ENCODE data around the gene SLC47A1. TPM values are rescaled to one million over a fixed set of nuclear protein-coding genes. Genes with fewer than 3 reads are reported as not detected.

The SLC47A1 gene
- total and polyA plus RNA-seq, 10 of the 15 experiments (the other 5 are each of a cell fraction or from before 2014, with no cell fraction given): 0.41 TPM; not detected in 9

DNA sequence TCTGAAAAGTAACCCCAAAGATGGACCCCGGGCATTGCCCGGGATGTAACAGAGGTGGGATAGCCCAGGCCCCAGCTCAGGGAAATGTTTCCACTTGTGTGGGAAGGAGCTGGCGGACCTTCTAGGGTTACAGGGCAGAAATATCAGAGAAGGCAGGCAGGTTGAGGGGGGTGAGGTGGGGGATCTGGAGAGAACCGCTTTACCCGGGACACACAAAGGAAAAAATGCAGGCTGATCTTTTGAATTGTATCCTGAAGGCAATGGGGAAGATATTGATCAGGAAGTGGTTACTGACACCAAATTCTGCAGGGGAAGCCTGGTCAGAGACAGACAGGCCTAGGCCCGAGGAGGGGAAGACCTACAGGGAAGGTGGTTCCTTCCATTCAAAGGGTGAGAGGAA, 3.5 kb downstream of the SLC47A1 start:
- Histone ChIP-seq H3K9me3 (replicated peaks; ENCODE audit: control insufficient read depth, insufficient read depth, low read length) (no peaks in the 10 kb centered on the region), H3K4me1 (ENCODE audit: control insufficient read depth, insufficient read depth, low read length) (peaks cover 6% of the 10 kb centered on the region; the same call in 1 of the 2 replicates), H3K79me2 (ENCODE audit: control insufficient read depth, insufficient read depth, low read length) (no peaks in the 10 kb centered on the region), H3K4me3 (no peak overlapping the region), H3K4me2 (ENCODE audit: control insufficient read depth, insufficient read depth) (no peak overlapping the region), H3K9ac (ENCODE audit: control insufficient read depth, insufficient read depth, low read length) (no peak overlapping the region), H4K20me1 (ENCODE audit: control insufficient read depth, insufficient read depth) (no peaks in the 10 kb centered on the region), H3K27ac (ENCODE audit: control insufficient read depth, insufficient read depth) (no peak overlapping the region), H3K36me3 (ENCODE audit: control insufficient read depth in 2 of 2, insufficient read depth in 2 of 2, low read length in 1 of 2) (no peaks in the 10 kb centered on the region), H3K27me3 (replicated peaks in 1 of 2; ENCODE audit: control insufficient read depth in 2 of 2, insufficient read depth in 2 of 2, low read length in 1 of 2) (peaks cover 4 to 8% of the 10 kb centered on the region in 2 experiments), H2AFZ (ENCODE audit: control insufficient read depth, low read depth, low read length) (no peak overlapping the region)
- CTCF ChIA-PET: interaction anchor here (1.2 kb wide), 1 partner anchor 24 kb away, joined by 3 read pairs; no protein-coding TSS in a partner anchor
- SMC1A ChIA-PET (ENCODE audit: uncharacterized antibody, unreplicated experiment): no interaction called here
- in situ Hi-C loops (cut with MboI): no loop called here
- POLR2A ChIA-PET: no interaction called here
- WGBS (ENCODE audit: insufficient coverage, insufficient replicate concordance, low lambda C conversion rate, missing lambda C conversion rate): 49% methylated on average over 6 of the region's 6 CpGs
- no peak for FAIRE-seq
- no peak for ATAC-seq
- intact Hi-C loops (cut with micrococcal nuclease; ENCODE audit: unreplicated experiment): no loop called here
- DNase-seq (ENCODE audit: low read depth, low spot score): no peak
- BruUV-seq (replicated peaks): no TSS peak
- RAD21 ChIA-PET (ENCODE audit: unreplicated experiment): no interaction called here
- TF ChIP-seq CHD4 (IDR thresholded peaks at IDR 0.05) (no peak), PAX5 (IDR thresholded peaks at IDR 0.05; ENCODE audit: borderline replicate concordance, low read depth, low read length) (no peak), POLR2AphosphoS2 (IDR thresholded peaks at IDR 0.05; ENCODE audit: low read depth, low read length) (no peak), TCF12 (IDR thresholded peaks at IDR 0.05; ENCODE audit: low read depth, low read length) (no peak), CBX3 (IDR thresholded peaks at IDR 0.05; ENCODE audit: borderline replicate concordance, low read depth) (no peak), SREBF1 (IDR thresholded peaks at IDR 0.05; ENCODE audit: low read length) (no peak), FOXK2 (IDR thresholded peaks at IDR 0.05) (no peak), NR2C1 (IDR thresholded peaks at IDR 0.05) (no peak), ASH2L (IDR thresholded peaks at IDR 0.05; ENCODE audit: borderline replicate concordance, low read depth) (no peak), ESRRA (IDR thresholded peaks at IDR 0.05; ENCODE audit: low read length) (no peak), HDAC2 (IDR thresholded peaks at IDR 0.05) (no peak)
- TF ChIP-seq, protein P1, sequence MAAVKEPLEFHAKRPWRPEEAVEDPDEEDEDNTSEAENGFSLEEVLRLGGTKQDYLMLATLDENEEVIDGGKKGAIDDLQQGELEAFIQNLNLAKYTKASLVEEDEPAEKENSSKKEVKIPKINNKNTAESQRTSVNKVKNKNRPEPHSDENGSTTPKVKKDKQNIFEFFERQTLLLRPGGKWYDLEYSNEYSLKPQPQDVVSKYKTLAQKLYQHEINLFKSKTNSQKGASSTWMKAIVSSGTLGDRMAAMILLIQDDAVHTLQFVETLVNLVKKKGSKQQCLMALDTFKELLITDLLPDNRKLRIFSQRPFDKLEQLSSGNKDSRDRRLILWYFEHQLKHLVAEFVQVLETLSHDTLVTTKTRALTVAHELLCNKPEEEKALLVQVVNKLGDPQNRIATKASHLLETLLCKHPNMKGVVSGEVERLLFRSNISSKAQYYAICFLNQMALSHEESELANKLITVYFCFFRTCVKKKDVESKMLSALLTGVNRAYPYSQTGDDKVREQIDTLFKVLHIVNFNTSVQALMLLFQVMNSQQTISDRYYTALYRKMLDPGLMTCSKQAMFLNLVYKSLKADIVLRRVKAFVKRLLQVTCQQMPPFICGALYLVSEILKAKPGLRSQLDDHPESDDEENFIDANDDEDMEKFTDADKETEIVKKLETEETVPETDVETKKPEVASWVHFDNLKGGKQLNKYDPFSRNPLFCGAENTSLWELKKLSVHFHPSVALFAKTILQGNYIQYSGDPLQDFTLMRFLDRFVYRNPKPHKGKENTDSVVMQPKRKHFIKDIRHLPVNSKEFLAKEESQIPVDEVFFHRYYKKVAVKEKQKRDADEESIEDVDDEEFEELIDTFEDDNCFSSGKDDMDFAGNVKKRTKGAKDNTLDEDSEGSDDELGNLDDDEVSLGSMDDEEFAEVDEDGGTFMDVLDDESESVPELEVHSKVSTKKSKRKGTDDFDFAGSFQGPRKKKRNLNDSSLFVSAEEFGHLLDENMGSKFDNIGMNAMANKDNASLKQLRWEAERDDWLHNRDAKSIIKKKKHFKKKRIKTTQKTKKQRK (IDR thresholded peaks at IDR 0.05; ENCODE audit: low read depth, low read length): no peak

All from GM12878 (cell line).